ENCODE measurements around the gene CARS1. TPM values are rescaled to one million over a fixed set of nuclear protein-coding genes. Genes with fewer than 3 reads are reported as not detected.

Gene CARS1
- total RNA-seq, 1 donor from 2014 or later: 47.6 TPM

GRCh38 chr11:3088806-3089205 lies 31.6 kb upstream of the CARS1 start:
- Mint-ChIP-seq H3K36me3 (ENCODE audit: low read depth, unreplicated experiment) (peaks cover 7% of the 10 kb centered on the region), H3K9me3 (ENCODE audit: unreplicated experiment) (no peaks in the 10 kb centered on the region)
- no peak for TF ChIP-seq CTCF (IDR thresholded peaks at IDR 0.05; ENCODE audit: unreplicated experiment)

GRCh38 chr11:3087821-3088800 lies 30.9 kb upstream of the CARS1 start:
- no peak for TF ChIP-seq CTCF (IDR thresholded peaks at IDR 0.05; ENCODE audit: unreplicated experiment)
- H3K27me3 Mint-ChIP-seq (ENCODE audit: unreplicated experiment): peaks cover 6% of the 10 kb centered on the region

More at GRCh38 chr11:3088806-3089205, 31.6 kb upstream of the CARS1 start:
- DNase-seq (ENCODE audit: low spot score): no peak
- H3K4me1 Mint-ChIP-seq (ENCODE audit: unreplicated experiment): peaks cover 3% of the 10 kb centered on the region
- peaks cover 6% of the 10 kb centered on the region for H3K27me3 Mint-ChIP-seq (ENCODE audit: unreplicated experiment)
- H3K27ac Mint-ChIP-seq (ENCODE audit: unreplicated experiment): no peak overlapping the region
- H3K4me3 Mint-ChIP-seq (ENCODE audit: unreplicated experiment): no peak overlapping the region

GRCh38 chr11:3087373-3087772 lies 30.1 kb upstream of the CARS1 start:
- DNase-seq (ENCODE audit: low spot score): no peak
- peaks cover 7% of the 10 kb centered on the region for H3K36me3 Mint-ChIP-seq (ENCODE audit: low read depth, unreplicated experiment)
- H3K4me3 Mint-ChIP-seq (ENCODE audit: unreplicated experiment): no peak overlapping the region
- H3K27ac Mint-ChIP-seq (ENCODE audit: unreplicated experiment): no peak overlapping the region
- peaks cover 3% of the 10 kb centered on the region for H3K4me1 Mint-ChIP-seq (ENCODE audit: unreplicated experiment)
- H3K27me3 Mint-ChIP-seq (ENCODE audit: unreplicated experiment): peaks cover 6% of the 10 kb centered on the region
- no peak for TF ChIP-seq CTCF (IDR thresholded peaks at IDR 0.05; ENCODE audit: unreplicated experiment)
- H3K9me3 Mint-ChIP-seq (ENCODE audit: unreplicated experiment): no peaks in the 10 kb centered on the region

More at GRCh38 chr11:3087821-3088800, 30.9 kb upstream of the CARS1 start:
- Mint-ChIP-seq H3K4me3 (ENCODE audit: unreplicated experiment) (no peak overlapping the region), H3K4me1 (ENCODE audit: unreplicated experiment) (peaks cover 3% of the 10 kb centered on the region), H3K36me3 (ENCODE audit: low read depth, unreplicated experiment) (peaks cover 7% of the 10 kb centered on the region), H3K27ac (ENCODE audit: unreplicated experiment) (no peak overlapping the region), H3K9me3 (ENCODE audit: unreplicated experiment) (no peaks in the 10 kb centered on the region)
- DNase-seq (ENCODE audit: low spot score): no peak

- H3K27me3 Mint-ChIP-seq (ENCODE audit: unreplicated experiment): peaks cover 6% of the 10 kb centered on the region
- H3K36me3 Mint-ChIP-seq (ENCODE audit: low read depth, unreplicated experiment): peaks cover 7% of the 10 kb centered on the region
- H3K4me1 Mint-ChIP-seq (ENCODE audit: unreplicated experiment): no peaks in the 10 kb centered on the region
- no peak for TF ChIP-seq CTCF (IDR thresholded peaks at IDR 0.05; ENCODE audit: unreplicated experiment)
- H3K27ac Mint-ChIP-seq (ENCODE audit: unreplicated experiment): no peak overlapping the region
- H3K9me3 Mint-ChIP-seq (ENCODE audit: unreplicated experiment): no peaks in the 10 kb centered on the region
- DNase-seq (ENCODE audit: low spot score): no peak
- H3K4me3 Mint-ChIP-seq (ENCODE audit: unreplicated experiment): no peak overlapping the region
Measured at GRCh38 chr11:3086671-3087150, 29.5 kb upstream of the CARS1 start.

GRCh38 chr11:3086114-3086513 lies 28.9 kb upstream of the CARS1 start:
- no peak for DNase-seq (ENCODE audit: low spot score)
- H3K4me3 Mint-ChIP-seq (ENCODE audit: unreplicated experiment): no peak overlapping the region

More at GRCh38 chr11:3086114-3086513, 28.9 kb upstream of the CARS1 start:
- Mint-ChIP-seq H3K9me3 (ENCODE audit: unreplicated experiment) (no peaks in the 10 kb centered on the region), H3K4me1 (ENCODE audit: unreplicated experiment) (no peaks in the 10 kb centered on the region), H3K36me3 (ENCODE audit: low read depth, unreplicated experiment) (peaks cover 7% of the 10 kb centered on the region), H3K27me3 (ENCODE audit: unreplicated experiment) (peaks cover 6% of the 10 kb centered on the region), H3K27ac (ENCODE audit: unreplicated experiment) (no peak overlapping the region)
- no peak for TF ChIP-seq CTCF (IDR thresholded peaks at IDR 0.05; ENCODE audit: unreplicated experiment)
